GM13977 (cell line): Measurements from ENCODE around the gene NXF1.

Experiments
- DNase-seq: peaks from one replicate; pipeline ENCODE4 v3.0.0; 2012; ENCODE audit warnings: low spot score
- CTCF ChIP-seq: IDR thresholded peaks from 2 replicates; pipeline ENCODE4 v1.5.1; 2012; ENCODE audit warnings: mild to moderate bottlenecking, control low read depth; ENCODE audit not compliant: insufficient read depth; ENCODE audit errors: extremely low read depth, missing control alignments
- in situ Hi-C: fragments of 300-500 bp; cut with MboI; formaldehyde crosslinking; loops from one replicate; pipeline ENCODE4 v1.12.0; 2022; ENCODE audit warnings: low sequenced_read_pairs, low pct_unique_long_range_greater_than_20kb, mixed read lengths, inconsistent platforms; ENCODE audit not compliant: unreplicated experiment

NXF1 gene

DNA sequence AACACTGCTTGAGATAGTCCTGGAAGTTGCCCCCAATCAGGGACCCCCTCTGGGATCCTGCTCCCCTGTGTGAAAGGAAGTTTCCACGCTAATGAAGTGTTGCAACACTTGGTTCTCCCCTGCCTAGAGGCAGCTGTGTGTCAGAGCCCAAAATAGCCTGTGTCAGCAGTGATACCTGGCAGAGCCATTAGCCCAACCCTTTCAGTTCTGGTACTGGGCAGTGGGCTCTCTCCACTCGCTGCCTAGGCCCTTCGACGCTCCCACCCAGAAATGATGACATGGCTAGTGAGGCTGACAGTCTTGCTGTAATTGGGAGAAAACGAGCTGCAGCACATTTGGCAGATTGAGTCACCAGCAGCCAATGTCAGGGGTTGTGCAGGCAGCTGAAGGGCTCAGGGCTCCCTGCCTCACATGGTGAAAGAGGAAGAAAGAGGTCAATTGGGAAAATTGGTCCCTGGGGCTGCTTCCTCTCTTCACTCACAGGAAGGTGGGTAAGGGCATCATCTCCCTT, 1.4 kb upstream of the NXF1 start:
- DNase-seq, result no peak
- no peak for TF ChIP-seq CTCF
- in situ Hi-C loops, result no loop called here

DNA sequence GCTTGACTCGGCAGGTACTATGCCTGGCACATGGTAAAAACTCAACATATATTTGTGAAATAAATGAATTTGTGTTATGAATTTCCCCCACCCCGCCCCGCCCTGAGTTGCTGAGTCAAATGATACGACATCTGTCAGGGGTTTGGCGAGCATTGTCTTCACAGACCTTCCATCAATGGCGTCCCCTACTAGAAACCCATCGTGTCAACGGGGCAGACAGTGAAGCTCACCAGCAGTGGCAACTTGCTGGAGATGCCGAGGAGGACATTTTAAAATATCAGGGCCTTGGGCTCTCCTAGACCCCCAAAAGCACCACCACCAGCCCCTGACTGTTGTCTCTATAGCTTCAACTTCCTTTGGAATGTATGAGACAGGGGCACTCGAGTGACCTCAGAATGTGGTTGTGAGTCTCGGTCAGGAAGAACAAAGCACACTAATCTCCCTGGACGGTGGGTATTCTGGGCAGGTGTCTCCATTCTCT, 761 bp upstream of the NXF1 start:
- peak; percentile 55 for DNase-seq
- in situ Hi-C loops, result no loop called here
- no peak for TF ChIP-seq CTCF

DNA sequence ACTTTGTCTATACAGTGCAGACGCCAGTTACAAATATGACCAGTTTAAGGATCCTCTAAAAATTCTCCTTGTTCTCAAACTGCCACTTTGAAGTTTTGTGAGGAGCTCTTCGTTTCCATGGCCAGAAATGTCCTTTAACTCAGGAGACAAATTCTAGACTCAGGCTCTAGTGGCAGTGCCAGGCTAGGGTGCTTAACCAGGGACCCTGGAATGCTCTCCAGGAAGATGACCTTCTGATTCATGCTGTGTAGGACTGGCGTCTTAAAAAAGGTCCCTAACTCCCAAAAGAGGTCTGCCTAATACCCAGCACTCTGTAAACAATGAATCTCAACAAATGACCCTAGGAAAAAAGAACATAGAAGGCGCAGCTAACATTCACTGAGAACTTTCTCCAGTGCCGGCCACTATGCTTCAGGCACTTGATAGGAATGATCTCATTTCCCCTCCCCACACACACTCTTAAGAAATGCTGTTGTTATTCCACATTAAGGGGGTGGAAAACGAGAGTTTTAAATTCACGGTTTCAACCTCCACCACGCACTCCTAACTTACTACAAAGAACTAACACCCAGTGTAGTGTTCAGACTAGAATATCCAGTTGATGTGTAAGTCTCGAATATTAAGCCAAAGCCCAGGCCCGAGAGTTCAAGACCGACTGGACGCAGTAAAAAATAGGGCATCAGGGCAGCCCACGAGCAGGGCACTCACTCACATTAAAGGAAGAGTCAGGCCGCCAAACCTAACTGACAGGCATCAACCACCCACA, 747 bp downstream of the NXF1 start:
- TF ChIP-seq CTCF, result no peak
- in situ Hi-C loops, result no loop called here
- peak; percentile 40 for DNase-seq

DNA sequence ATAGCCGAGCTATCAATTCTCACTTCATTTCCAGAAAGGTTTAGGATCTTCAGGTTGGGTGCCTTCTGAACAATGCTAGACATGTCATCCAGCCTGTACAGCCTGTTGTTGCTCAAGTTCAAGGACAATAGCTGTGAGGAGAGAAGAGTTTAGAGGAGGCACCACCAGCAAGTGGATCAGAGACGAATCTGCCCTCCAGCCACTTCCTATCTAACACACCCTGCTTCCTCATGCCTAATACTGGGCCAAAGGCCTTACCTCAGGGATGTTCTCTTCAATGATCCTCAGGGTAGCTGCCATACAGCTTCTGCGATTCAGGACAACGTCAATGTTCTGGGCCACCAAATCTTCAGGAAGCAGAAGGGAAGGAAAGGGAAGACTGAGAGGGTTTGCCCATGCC, 4.2 kb downstream of the NXF1 start:
- no peak for DNase-seq
- in situ Hi-C loops, result no loop called here
- no peak for TF ChIP-seq CTCF

- DNase-seq, result no peak
- in situ Hi-C loops, result no loop called here
- TF ChIP-seq CTCF, result no peak
Observed at GRCh38 chr11:62799486-62799885, 5.8 kb downstream of the NXF1 start.

DNA sequence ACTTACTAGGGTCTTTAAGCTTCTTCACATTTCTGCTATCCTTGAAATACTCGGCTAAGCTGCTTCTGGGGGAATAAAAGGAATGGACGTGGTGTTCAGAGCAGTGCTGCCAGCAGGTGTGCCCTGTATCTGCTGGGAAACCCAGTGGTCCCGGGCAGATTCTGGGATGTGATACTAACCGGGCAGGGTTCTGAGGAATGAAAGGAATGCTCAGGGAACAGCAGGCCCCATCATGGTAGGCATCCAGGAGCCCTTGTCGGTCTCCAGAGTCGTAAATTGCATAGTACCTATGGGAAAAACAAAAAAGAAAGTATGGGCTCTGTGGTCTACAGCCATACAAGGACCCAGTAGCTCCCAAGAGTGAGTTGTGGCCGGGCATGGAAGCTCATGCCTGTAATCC, 9.0 kb downstream of the NXF1 start:
- in situ Hi-C loops, result no loop called here
- DNase-seq, result no peak
- TF ChIP-seq CTCF, result no peak
